Smooth muscle cell of bladder (primary cell): Measurements from ENCODE around the gene MKRN2. TPM values are rescaled to one million over a fixed set of nuclear protein-coding genes. Genes with fewer than 3 reads are reported as not detected.

Experiments
- total RNA-seq: library from RNA; depleted of rRNA; stranded (reverse); fragments of >200 nt; gene quantifications from 2 replicates; pipeline ENCODE4 v1.2.3, GENCODE V29; 2014

MKRN2 gene
- 31.5 and 34.1 TPM in 2 replicates for total RNA-seq

DNA sequence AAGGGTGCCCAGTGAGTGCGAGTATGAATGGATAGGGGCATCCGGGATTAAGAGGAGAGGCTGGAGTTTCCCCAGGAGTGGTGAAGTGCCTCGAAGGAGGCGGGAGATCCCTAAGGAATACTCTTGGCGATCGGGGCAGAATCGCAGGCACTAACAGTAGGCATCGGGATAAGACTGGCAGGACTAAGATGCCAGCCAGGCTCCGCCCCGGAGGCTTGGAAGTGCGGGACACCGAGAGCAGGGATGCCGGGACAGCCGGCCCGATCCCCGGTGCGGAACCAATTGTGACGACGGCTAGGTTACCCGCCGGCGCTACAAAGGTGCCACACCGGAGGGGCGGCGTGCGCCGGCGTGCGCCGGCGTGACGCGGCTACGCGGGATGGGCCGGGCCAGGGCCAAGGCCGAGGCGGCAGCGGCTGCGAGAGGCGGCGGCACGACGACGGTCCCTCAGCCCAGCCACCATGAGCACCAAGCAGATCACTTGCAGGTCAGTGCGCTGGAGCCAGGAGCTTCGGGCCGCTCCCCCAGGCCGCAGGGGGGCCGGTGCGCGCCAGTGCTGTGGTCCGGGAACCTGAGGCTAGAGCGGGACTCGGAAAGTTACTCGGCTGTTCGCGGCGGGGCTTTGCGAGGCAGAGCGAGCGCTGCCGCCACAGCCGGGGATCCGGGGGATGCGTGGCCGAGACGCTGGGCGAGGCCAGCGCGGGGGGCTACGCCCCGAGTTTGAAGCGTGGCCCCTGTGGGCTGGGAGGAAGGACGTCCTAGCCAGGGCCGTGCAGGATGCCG is at the start of gene MKRN2:
TSS of gene MKRN2 (plus strand) at position 398 of the 783 bp plus-strand sequence. CDS start at position 462, 64 bp downstream.

DNA sequence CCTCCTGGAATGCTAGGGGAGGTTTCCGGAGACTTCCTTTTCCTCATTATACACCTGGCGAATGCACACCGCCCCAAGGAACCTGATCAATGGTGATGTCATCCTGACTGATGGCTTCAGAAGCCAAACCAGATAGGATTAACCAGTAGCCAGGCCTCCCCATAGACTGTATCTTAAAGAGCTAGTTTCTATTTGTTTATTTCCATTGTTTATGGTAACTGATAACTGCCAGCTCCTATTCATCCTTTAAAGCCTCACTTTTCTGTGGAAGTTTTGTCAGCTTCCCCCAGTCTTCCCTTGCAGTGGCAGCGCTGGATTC is 11.5 kb upstream of the MKRN2 start, which contains the start of gene MKRN2OS:
TSS of gene MKRN2OS (minus strand) at position 27 of the 319 bp plus-strand sequence. CDS start 35 bp downstream, outside the sequence.

Other genes with a start within 250 kb of the MKRN2 start
- gene TSEN2, start 72.6 kb upstream of the MKRN2 start, total RNA-seq, result 10.8 and 13.1 TPM in 2 replicates
- not detected in 2 replicates for gene MKRN2OS, start 11.6 kb upstream of the MKRN2 start, total RNA-seq
- 96.1 and 114 TPM in 2 replicates for gene RAF1, start 107.0 kb downstream of the MKRN2 start, total RNA-seq
- not detected in 2 replicates for gene TMEM40, start 202.2 kb downstream of the MKRN2 start, total RNA-seq
- 3.1 and 3.2 TPM in 2 replicates for gene CAND2, start 239.6 kb downstream of the MKRN2 start, total RNA-seq